ENCODE measurements around the gene HOXD3.

HOXD3 gene

GRCh38 chr2:176212276-176212675 lies 55.2 kb downstream of the HOXD3 start:
- no peak for DNase-seq (ENCODE audit: low read depth)

- DNase-seq (ENCODE audit: low read depth), result no peak
Observed at GRCh38 chr2:176213406-176213805, 56.3 kb downstream of the HOXD3 start.

Data from iris pigment epithelial cell (primary cell).